GM12892 (cell line): ENCODE measurements around the gene ARID5B.

Source experiments
- POLR2A ChIP-seq: IDR thresholded peaks from 2 replicates; pipeline ENCODE4 v1.6.1; 2011; ENCODE audit warnings: low read depth, low read length, control low read depth
- TAF1 ChIP-seq: IDR thresholded peaks from 2 replicates; pipeline ENCODE4 v1.6.1; 2011; ENCODE audit warnings: low read depth, mild to moderate bottlenecking, control low read depth, low read length, borderline replicate concordance

- TF ChIP-seq POLR2A (no peak), TAF1 (no peak)
These were observed 207.5 kb downstream of the ARID5B start for GRCh38 chr10:62108759-62109586.
